Fibroblast of the aortic adventitia (primary cell): ENCODE data around the gene ZSCAN22. TPM values are rescaled to one million over a fixed set of nuclear protein-coding genes. Genes with fewer than 3 reads are reported as not detected.

Experiments used
- DNase-seq: peaks from one replicate; pipeline ENCODE4 v3.0.0-alpha.2; 2010; ENCODE audit warnings: low read depth
- H3K4me3 ChIP-seq: 2 replicates; pipeline ENCODE4 v1.5.1; 2011; ENCODE audit warnings: low read depth, mild to moderate bottlenecking, control low read depth, low read length, moderate library complexity
- CTCF ChIP-seq: IDR thresholded peaks from 2 replicates; pipeline ENCODE4 v1.5.1; 2011; ENCODE audit warnings: mild to moderate bottlenecking, low read length, control low read depth, inconsistent platforms; ENCODE audit not compliant: insufficient read depth
- total RNA-seq: library from RNA; depleted of rRNA; stranded (reverse); fragments of >200 nt; gene quantifications from 2 replicates; pipeline ENCODE4 v1.2.3, GENCODE V29; 2012; ENCODE audit warnings: low replicate concordance

ZSCAN22 gene
- total RNA-seq, 1 donor = 4.1 TPM

- DNase-seq = no peak
- no peak overlapping the region for H3K4me3 ChIP-seq
- no peak for TF ChIP-seq CTCF
Observed at GRCh38 chr19:58284199-58284598, 42.6 kb upstream of the ZSCAN22 start.

GRCh38 chr19:58291943-58292342 lies 34.9 kb upstream of the ZSCAN22 start:
- no peak overlapping the region for H3K4me3 ChIP-seq
- TF ChIP-seq CTCF = no peak
- DNase-seq = no peak

GRCh38 chr19:58294743-58295374 lies 31.9 kb upstream of the ZSCAN22 start:
- DNase-seq = no peak
- TF ChIP-seq CTCF = no peak
- no peak overlapping the region for H3K4me3 ChIP-seq

GRCh38 chr19:58296104-58296503 lies 30.7 kb upstream of the ZSCAN22 start:
- H3K4me3 ChIP-seq = no peak overlapping the region
- DNase-seq = no peak
- TF ChIP-seq CTCF = no peak

- TF ChIP-seq CTCF = no peak
- H3K4me3 ChIP-seq = no peak overlapping the region
- no peak for DNase-seq
Observed at GRCh38 chr19:58300620-58301019, 26.2 kb upstream of the ZSCAN22 start.

GRCh38 chr19:58304255-58304654 lies 22.5 kb upstream of the ZSCAN22 start:
- no peak for TF ChIP-seq CTCF
- DNase-seq = no peak
- H3K4me3 ChIP-seq = no peak overlapping the region

GRCh38 chr19:58304748-58305064 lies 22.1 kb upstream of the ZSCAN22 start:
- H3K4me3 ChIP-seq = peak overlapping the region; percentile 56
- no peak for DNase-seq
- TF ChIP-seq CTCF = no peak
